ENCODE data around the gene USP32.

USP32 gene

DNA sequence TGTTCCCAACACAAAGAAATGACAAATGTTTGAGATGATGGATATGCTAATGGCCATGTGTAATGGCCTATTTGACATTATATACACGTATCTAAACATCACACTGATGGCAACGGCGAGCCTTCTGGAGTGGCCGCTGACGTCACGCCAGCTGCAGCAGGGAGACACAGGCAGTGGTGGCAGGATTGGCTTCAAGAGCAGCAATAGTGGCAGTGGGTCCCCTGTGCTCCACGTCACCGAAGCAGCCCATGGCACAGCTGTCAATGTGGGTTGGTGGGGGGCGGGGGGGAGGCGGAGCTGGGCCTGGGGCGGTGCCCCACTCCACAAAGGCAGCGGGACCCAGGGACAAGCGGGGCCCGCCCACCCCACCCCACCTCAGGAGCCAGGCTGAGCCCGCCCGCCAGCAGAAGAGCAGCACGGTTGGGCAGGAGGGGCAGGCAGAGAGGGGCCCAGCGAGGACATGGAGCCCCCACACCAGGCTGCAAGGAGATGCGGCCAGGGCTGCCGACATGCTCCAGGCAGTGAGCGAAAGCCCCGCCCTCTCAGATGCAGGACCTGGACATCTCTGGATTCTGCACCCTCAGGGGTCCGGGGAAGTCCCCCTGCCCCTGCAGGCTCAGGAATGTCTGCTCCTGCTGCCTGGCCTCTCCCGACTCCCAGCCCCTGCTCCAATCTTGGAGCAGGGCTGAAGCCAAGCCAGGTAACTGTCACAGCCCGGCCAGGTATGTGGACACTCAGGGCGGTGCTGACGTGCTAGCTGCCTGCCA lies 64.6 kb downstream of the USP32 start:
- DNase-seq = no peak

DNA sequence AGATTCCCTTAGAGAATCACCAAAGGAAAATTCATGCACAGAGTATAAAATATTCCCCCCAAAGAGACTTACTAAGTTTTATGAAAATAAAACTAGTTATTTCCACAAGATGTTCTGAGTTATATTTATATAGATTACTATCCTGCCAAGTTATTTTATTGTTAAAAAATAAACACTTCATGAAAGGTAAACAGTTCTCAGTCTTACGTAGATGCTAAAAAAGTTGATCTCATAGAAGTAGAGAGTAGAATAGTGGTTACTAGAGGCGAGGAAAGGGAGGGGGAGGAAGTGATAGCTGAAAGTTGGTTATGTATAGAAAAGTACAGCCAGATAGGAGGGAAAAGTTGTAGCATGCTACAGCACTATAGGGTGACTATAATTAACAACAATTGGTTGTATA lies 65.2 kb downstream of the USP32 start:
- no peak for DNase-seq

DNA sequence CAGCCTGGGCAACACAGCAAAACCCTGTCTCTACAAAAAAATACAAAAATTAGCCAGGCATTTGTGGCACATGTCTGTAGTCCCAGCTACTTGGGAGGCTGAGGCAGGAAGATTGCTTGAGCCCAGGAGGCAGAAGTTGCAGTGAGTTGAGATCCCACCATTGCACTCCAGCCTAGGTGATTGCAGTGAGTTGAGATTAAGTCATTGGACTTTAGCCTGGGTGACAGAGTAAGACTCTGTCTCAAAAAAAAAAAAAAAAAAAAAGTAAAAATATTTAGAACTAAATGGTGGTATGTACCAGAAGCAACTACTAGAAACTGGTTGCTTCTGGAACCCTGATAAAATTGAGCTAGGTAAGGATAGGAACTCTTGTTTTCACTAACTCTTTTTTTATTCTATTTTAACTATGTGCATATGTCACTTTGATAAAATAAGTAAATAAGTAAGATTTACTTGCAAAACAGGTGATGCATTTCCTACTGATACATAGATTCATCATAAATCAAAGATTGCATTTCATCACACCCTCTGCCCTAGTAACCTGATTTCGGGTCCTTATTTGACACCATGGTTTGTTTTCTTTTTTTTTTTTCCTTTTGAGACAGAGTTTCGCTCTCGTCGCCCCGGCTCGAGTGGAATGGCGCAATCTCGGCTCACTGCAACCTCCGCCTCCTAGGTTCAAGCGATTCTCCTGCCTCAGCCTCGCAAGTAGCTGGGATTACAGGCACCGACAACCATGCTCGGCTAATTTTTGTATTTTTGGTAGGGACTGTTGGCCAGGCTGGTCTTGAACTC lies 66.0 kb downstream of the USP32 start:
- peak in 1 of 5 experiments; percentile 37 for DNase-seq

- DNase-seq = no peak
Measured at GRCh38 chr17:60323754-60324153, 68.2 kb downstream of the USP32 start.

DNA sequence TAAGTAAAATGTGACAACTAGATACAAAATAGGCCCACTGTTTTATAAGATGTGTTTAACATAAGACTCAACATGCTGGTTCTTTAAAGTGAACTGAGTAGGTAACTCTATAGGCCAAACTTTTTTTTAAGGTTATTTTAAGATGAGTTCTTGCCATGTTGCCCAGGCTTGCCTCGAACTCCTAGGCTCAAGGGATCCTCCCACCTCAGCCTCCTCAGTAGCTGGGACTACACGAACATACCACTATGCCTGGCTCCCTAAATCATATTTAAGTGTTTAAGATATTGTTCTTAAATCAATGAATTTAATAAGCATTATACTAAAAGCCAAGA lies 69.9 kb downstream of the USP32 start:
- DNase-seq = no peak

DNA sequence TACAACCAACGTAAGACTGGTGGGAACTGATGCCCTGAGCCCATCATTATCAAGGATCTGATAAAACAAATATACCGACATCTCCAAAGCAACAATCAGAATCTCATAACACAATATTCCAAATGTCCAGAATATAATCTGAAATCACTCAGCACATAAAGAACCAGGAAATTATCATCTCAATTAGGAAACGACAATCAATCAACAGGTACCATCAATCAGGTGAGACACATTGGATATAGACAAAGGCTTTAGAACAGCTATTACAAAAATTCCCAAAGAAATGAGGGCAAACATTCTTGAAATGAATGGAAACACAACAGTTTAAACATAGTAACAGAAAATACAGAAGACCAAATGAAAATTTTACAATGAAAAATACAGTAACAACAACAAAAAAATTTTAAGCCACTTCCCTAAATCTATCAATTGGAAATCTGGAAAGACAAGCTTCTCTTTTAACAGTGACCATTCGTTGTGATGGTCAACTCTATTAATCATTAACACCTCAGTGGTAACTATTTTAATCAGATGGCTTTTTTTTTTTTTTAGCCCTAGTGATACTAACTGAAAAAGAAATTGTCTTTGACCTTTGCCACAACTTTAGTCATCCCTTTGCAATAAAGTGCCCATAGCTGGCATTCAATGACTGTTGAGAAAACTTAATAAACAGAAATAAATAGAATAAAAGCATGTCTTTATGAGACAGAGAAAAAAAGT lies 70.4 kb downstream of the USP32 start:
- no peak for DNase-seq

DNA sequence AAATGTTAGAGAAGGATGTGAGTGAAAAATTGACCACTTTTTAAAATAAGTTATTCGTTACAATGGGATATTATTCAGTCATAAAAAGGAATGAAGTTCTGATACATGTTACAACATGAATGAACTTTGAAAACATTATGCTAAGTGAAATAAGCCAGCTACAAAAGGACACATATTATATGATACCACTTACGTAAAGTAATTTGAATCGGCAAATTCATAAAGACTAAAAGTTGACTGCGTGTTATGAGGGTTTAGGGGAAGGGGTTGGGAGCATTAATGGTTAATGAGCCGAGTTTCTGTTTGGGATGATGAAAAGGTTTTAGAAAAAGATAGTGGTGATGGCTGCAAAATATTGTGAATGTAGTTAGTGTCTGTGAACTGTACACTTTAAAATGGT lies 73.1 kb downstream of the USP32 start:
- no peak for DNase-seq

DNA sequence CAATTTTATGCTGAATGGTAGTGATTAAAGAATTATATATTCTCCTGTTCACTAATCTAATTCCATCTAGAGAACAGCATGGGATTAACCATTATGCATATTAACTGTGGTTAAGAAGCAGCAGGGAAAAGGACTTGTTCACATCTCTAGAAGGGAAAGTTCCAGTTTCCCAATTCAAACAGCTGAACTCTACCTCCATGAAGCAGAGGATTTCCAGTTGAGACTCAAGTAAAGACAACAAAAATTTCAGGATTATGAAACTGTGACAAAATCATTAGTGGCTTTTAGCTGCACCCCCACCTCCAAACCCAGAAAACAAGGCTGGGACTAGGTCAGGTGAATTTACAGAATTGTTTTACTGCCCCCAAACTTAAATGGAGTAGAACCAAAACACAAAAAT lies 73.6 kb downstream of the USP32 start:
- DNase-seq = no peak

DNA sequence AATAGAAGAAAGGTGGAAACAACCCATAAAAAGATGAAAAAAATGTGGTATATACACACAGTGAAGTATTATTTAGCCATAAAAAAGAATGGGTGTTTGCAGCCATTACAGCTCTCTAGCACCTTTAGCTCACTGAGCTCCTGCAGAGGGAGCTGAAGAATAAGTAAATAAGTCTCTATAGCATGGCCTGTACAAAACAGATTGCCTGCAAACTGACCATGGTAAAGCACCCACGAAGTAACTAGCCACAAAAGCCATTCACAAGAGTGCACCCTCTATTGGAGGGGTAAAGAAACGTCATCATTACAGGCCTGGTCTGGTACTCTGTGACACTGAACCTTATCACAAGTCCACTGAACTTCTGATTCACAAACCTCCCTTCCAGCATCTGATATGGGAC lies 76.3 kb downstream of the USP32 start:
- peak in 1 of 5 experiments; percentile 9 for DNase-seq

DNA sequence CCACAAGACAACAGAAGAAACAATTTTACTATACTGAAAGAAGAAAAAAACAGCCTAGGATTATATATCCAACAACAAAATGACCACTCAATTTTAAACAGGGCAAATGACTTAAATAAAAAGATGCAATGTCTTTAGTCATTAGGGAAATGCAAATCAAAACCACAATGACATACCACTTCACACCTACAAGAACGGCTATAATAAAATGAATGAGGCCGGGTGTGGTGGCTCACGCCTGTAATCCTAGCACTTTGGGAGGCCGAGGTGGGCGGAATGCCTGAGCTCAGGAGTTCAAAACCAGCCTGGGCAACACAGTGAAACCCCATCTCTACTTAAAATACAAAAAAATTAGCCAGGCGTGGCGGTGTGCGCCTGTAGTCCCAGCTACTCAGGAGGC lies 77.0 kb downstream of the USP32 start:
- DNase-seq = peak in 1 of 5 experiments; percentile 4

GRCh38 chr17:60314423-60314822 lies 77.5 kb downstream of the USP32 start:
- no peak for DNase-seq

- no peak for DNase-seq
Measured at GRCh38 chr17:60311936-60312335, 80.0 kb downstream of the USP32 start.

GRCh38 chr17:60311186-60311585 lies 80.7 kb downstream of the USP32 start:
- DNase-seq = no peak

GRCh38 chr17:60305141-60305540 lies 86.8 kb downstream of the USP32 start:
- peak in 1 of 5 experiments; percentile 60 for DNase-seq

DNA sequence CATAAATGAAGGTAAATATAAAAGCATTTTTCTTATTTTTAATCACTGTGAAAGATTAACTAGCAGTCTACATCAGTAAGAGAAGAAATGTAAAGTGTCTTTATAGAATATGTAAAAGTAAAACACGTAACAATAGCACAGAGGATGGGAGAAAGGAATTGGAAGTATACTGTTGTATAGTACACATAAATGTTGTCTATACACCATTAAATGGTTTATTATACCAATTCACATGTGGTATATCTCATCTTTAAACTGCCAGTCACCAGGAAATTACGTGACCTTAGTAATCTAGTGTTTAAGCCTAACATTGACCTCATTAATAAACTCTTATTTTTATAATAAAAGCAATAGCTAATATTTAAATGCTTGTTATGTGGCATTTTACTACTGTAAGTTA lies 87.4 kb downstream of the USP32 start:
- DNase-seq = no peak

DNA sequence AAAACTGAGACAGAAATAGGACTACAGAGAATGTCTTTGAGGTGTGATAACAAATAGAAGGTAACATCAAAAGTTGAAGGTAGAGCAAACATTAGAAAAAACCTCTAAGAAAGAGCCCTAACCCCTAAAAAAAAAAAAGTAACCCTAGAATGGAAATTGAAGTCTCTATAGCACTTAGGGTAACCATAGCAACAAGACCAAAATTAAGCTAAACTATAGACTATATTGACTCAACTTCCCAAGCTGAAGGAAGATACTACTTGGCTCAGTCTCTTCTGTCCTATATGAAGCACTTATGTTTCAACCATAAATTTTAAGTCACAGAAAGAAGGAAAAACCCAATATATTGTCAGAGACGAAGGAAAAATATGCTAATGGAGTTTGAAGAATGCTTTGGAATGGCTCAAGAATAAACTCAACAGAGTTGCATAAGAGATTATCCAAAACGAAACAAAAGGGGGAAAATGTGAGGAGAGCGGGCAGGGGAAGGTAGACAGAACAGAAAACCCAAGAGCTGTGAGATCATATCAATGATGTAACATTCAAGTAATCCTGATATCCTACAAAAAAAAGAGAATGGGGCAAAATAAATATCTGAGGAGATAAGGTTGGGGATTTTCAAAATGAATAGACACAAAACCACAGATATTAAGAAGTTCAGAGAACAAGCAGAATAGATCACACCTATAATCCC lies 88.4 kb downstream of the USP32 start:
- DNase-seq = no peak

- no peak for DNase-seq
Measured at GRCh38 chr17:60301649-60302048, 90.3 kb downstream of the USP32 start.

DNA sequence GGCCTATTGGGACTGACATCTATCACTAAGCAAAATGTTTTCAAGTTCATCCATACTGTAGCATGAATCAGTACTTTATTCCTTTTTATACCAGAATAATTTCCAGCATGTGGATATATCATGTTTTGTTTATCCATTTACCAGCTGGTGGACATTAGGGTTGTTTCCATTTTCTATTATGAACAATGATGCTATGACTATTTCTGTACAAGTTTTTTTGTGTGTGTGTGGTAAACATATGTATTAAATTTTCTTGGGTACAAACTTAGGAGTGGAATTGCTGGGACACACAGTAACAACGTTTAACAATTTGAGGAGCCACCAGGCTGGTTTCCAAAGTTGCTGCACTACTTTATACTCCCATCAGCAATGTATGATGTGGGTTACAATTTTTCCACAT lies 91.0 kb downstream of the USP32 start:
- no peak for DNase-seq

- DNase-seq = no peak
Measured at GRCh38 chr17:60300011-60300410, 91.9 kb downstream of the USP32 start.

- peak in 1 of 5 experiments; percentile 11 for DNase-seq
Measured at GRCh38 chr17:60297760-60298401, 94.1 kb downstream of the USP32 start.

DNA sequence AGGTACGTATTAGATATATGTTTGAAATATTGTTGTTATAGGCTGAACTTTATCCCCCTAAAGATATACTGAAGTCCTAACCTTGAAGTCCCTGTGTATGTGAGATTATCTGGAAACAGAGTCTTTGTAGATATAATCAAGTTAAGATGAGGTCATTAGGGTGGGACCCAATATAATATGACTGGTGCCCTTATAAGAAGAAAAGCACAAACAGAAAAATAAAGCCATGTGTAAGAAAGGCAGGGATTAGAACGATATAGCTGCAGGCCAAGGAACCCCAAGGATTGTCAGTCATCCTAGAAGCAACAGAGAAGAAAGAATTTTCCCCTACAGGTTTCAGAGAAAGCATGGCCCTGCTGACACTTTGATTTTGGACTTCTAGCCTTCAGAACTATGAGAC lies 95.8 kb downstream of the USP32 start:
- no peak for DNase-seq

GRCh38 chr17:60293580-60294335 lies 98.2 kb downstream of the USP32 start:
- DNase-seq = no peak
